ENCODE measurements around the gene SLC8A1.

GRCh38 chr2:40324656-40325055 is 127.2 kb downstream of the SLC8A1 start:
- no peak for TF ChIP-seq CTCF (conservative IDR thresholded peaks at IDR 0.05; ENCODE audit: low read length)
- no peak for TF ChIP-seq EZH2phosphoT487 (IDR thresholded peaks at IDR 0.05; ENCODE audit: borderline replicate concordance)
